ENCODE results near the gene PRX. TPM values are rescaled to one million over a fixed set of nuclear protein-coding genes. Genes with fewer than 3 reads are reported as not detected.

Gene PRX
- total and polyA plus RNA-seq, 2 of the 4 experiments (the other 2 are of a cell fraction), result 0.90 to 1.7 TPM

DNA sequence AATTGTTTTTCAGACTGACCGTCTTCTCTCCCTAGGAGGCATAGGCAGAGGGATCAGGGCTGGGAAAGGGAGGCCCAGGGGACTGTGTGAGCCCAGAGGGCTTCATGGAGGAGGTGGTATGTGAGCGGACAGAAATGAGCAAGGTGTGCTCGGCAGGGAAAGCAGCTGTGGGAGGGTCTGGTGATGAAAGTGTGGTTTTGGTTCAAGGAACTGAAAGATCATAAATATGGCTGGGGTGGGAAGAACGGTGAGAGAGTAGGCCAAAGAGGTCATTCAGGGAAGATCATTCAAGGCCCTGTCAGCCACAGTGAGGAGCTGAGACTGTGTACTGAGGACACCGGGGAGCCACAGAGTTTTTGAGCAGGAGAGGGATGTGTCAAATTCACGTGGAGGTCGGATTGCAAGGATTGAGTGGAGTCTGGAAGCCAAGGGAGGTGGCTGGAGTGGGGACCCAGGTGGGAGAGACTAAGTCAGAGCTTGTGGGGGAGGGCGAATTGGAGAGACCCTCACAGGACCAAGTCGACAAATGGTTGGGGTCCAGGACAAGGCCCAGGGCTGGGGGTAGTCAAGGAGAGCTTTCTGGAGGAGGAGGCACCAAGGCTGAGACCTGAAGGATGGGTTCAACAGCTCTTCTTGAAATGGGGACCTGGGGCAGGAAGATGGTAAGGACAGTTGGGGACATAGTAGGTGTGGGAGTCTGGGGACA is 57.0 kb downstream of the PRX start:
- ATAC-seq (ENCODE audit: low read depth), result no peak

More for the DNA sequence above, 57.0 kb downstream of the PRX start:
- in situ Hi-C loops (cut with MboI; ENCODE audit: low sequenced_read_pairs) (no loop called here), intact Hi-C loops (cut with micrococcal nuclease) (no loop called here), dilution Hi-C loops (cut with HindIII; ENCODE audit: low sequenced_read_pairs, unreplicated experiment) (no loop called here)
- Histone ChIP-seq H3K4me3 (ENCODE audit: insufficient read depth, low read depth, low read length) (no peak overlapping the region), H3K23ac (ENCODE audit: low read depth, low read length) (no peak overlapping the region), H2AK9ac (replicated peaks; ENCODE audit: low read depth, low read length, poor library complexity) (no peak overlapping the region), H3K79me1 (ENCODE audit: low read depth in 1 of 2, low read length in 2 of 2) (peaks cover 14 to 43% of the 10 kb centered on the region in 2 experiments), H2BK5ac (ENCODE audit: low read depth, low read length, poor library complexity, severe bottlenecking) (no peak overlapping the region), H3K14ac (replicated peaks; ENCODE audit: low read depth, low read length) (no peak overlapping the region), H3K27me3 (ENCODE audit: control insufficient read depth, insufficient read depth, low read length) (no peaks in the 10 kb centered on the region), H3K18ac (ENCODE audit: low read depth, low read length) (no peak overlapping the region), H3K27ac (ENCODE audit: insufficient read depth, low read length) (no peak overlapping the region), H3K4me1 (ENCODE audit: control insufficient read depth, insufficient read depth, low read length) (peaks cover 6% of the 10 kb centered on the region), H4K8ac (ENCODE audit: low read depth in 2 of 2, low read length in 2 of 2) (no peak overlapping the region), H2AFZ (replicated peaks; ENCODE audit: low read length, poor library complexity) (no peak overlapping the region), H3K9me3 (ENCODE audit: control insufficient read depth, insufficient read depth, low read length) (no peaks in the 10 kb centered on the region), H3K9me1 (ENCODE audit: insufficient read depth, low read length) (peaks cover 15% of the 10 kb centered on the region), H4K91ac (ENCODE audit: insufficient read depth, low read depth, low read length) (no peak overlapping the region), H4K20me1 (ENCODE audit: insufficient read depth, low read length) (0 out of 2 replicates have a peak, but pooled peaks cover 7% of the 10 kb centered on the region), H3K4ac (ENCODE audit: low read depth, low read length) (no peak overlapping the region), H3K56ac (ENCODE audit: extremely low read depth, insufficient read depth, low read length) (no peak overlapping the region), H2BK15ac (ENCODE audit: low read depth, low read length) (no peak overlapping the region), H3K4me2 (ENCODE audit: low read depth, low read length) (no peak overlapping the region), H2AK5ac (ENCODE audit: low read depth, low read length) (no peak overlapping the region), H2BK20ac (ENCODE audit: low read depth, low read length) (no peak overlapping the region), H3K9ac (ENCODE audit: low read depth, low read length) (no peak overlapping the region), H4K5ac (ENCODE audit: low read depth, low read length) (no peak overlapping the region), H2BK120ac (ENCODE audit: low read depth, low read length) (no peak overlapping the region), H3K36me3 (ENCODE audit: control insufficient read depth, insufficient read depth, low read length) (peaks cover 5% of the 10 kb centered on the region; the same call in 1 of the 2 replicates)
- ChIA-PET POLR2A (ENCODE audit: unreplicated experiment) (no interaction called here), CTCF (no interaction called here)
- WGBS, 2 experiments (ENCODE audit: extremely low coverage in 2 of 2, insufficient read length in 1 of 2), result 84% methylated on average over 6 of the region's 9 CpGs; no CpG with 5 or more reads in 1 of the 2 experiments
- DNase-seq, result no peak
- TF ChIP-seq, protein P1, sequence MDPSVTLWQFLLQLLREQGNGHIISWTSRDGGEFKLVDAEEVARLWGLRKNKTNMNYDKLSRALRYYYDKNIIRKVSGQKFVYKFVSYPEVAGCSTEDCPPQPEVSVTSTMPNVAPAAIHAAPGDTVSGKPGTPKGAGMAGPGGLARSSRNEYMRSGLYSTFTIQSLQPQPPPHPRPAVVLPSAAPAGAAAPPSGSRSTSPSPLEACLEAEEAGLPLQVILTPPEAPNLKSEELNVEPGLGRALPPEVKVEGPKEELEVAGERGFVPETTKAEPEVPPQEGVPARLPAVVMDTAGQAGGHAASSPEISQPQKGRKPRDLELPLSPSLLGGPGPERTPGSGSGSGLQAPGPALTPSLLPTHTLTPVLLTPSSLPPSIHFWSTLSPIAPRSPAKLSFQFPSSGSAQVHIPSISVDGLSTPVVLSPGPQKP (IDR thresholded peaks at IDR 0.05; ENCODE audit: borderline replicate concordance, low read depth, low read length), result no peak
- BruUV-seq (replicated peaks), result no TSS peak
